HG03432 (cell line): ENCODE data around the gene WDR17.
"Not testable (repeated sequence)": the region's sequence is repeated elsewhere in the genome, so short reads cannot be mapped to it uniquely, and the experiment has no call there.

Experiments
- ATAC-seq: cut with Tn5 transposase; IDR thresholded peaks from one replicate; pipeline ENCODE4 v1.9.1; 2021; ENCODE audit warnings: mild to moderate bottlenecking, moderate library complexity; ENCODE audit not compliant: unreplicated experiment

Gene WDR17

DNA sequence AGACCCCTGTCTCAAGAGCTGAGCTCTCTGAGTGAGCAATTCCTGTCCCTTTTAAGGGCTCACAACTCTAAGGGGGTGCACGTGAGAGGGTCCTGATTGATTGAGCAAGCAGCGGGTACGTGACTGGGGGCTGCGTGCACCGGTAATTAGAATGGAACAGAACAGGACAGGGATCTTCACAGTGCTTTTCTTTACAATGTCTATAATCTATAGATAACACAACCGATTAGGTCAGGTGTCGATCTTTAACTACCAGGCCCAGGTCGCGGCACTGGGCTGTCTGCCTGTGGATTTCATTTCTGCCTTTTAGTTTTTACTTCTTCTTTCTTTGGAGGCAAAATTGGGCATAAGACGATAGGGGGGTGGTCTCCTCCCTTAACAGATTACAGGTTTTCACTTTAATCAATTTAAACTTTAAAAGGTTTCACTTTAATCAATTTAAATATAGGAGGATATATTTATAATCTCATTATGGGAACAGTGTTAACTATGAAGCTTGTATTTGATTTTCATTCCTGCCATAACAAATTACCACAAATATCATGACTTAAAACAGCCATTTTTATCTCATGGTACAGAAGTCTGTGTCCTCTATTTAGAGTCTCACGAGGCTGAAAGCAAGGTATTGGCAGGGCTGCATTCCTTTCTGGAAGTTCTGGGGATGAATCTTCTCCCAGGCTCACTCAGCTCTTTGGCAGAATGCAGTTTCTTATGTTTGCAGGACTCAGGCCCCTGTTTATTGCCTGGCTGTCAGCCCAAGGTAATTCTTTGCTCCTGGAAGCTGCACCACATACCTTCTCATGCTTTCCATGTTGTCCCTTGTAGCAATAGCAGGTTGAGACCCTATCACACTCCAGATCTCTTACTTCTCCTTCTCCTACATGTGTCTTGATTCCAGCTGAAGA, 124.5 kb downstream of the WDR17 start:
- no peak for ATAC-seq

DNA sequence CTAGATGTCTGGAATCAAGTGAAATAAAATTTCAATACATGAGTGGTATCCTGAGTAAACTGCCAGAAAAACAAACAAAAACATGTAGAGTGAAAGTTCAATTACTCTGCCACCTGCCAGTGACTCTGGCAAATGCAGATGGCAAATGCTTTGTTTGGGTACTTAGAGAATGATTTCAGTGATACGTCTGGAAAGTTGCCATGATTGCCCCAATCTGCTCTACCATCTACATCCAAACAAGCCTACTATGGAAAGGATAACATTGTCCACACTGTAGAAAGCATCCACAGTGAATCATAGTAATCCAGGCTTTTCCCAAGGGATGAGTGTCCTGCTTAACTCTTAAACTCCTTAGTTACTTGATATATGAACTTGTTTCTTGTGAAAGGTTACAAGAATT, 126.3 kb downstream of the WDR17 start:
- no peak for ATAC-seq

DNA sequence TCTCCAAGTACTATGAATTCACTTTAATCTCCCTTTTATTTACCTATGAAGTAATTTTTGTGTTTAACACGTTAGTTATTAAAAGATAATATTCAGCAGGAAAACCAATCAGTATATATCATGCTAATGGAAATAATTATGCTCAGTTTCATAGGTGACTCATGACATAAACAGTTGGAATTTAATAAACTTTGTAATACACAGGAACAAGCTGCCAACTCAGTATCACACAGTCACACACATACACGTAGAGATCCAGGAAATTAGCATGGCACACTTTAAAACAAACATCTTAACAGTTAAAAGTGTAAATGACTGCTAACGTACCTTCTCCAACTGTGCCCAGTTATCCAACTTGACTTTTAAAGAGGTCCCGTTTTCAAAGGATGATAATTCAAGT, 127.5 kb downstream of the WDR17 start:
- ATAC-seq, result no peak

DNA sequence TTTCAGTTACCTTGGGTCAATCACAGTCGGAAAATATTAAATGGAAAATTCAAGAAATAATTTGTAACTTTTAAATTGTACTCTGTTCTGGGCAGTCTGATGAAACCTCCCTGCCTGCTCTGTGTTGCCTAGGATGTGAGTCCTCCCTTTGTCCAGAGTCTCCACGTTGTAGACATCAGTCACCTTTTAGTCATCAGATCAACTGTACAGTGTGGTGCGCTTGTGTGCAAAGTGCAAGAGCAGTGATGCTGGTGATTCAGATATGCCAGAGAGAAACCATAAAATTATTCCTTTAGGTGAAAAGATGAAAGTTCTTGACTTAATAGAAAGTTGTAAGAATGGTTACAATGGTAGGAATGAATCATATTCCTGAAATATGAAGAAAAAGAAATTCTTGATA, 128.3 kb downstream of the WDR17 start:
- no peak for ATAC-seq

DNA sequence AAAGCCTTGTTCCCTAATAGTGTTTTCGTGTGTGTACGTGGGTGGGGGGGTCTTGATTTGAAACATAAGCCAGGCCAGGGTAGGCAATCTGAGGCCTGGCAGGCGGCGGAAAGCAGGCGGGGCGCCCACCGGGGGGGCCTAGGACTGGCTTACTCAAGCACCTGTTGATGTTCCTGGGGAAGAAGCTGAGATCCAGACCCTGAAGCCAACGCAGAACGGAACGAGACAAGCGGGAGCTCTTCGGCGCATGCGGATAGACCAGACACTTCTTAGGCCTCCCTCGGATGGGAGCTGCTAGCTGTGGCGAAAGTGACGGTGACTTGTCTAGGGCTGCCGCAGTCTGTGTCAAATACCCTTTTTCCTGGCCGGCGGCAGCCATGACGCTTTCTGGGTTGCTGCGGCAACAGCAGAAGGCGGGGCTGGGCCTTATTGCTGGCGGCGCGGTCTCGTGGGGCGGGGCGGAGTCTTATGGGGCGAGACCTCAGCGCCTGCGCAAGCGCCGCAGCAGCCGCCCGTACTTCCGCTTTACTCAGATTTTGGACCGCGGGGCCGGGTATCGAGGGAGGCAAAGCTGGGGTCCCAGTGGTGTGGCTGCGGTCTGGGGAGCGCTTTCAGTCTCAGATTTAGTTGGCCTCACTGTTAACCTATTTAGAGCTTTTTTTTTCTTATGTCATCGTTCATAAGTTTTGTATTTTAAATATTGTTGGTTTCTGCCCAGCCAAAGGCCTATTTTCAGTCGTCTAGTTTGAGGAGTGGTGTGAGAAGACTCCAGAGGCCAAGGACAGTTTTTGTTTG, 129.7 kb downstream of the WDR17 start, which contains the start of gene SPATA4:
TSS of gene SPATA4 (minus strand) at position 402 of the 795 bp plus-strand sequence. CDS start at position 379, 23 bp downstream.
- peak; percentile 98 for ATAC-seq

DNA sequence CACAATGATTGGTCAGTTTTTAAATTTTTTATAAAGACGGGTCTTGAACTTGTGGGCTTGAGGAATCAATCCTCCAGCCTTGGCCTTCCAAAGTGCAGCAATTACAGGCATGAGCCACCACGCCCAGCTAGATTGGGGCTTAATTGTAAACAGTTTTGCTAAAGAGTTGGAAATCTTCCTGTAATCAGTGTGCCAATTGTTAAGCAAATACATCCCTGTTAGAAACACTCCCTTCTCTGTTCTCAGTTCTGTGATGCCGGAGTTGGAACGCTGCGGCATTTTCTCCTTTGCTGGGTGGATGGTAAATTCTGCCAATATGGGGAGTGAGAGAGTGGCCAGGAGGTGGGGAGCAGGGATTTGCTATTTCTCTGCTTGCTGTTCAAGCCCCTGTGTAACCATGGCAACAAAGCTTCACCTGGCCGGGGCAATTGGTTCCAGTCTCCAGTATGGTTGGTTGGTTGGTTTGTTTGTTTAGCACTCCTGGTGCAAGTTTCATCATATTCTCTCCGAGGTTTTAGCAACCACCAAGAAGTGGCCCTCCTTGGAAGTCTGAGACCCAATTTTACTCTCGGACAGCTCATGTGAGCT, 132.8 kb downstream of the WDR17 start:
- no peak for ATAC-seq

DNA sequence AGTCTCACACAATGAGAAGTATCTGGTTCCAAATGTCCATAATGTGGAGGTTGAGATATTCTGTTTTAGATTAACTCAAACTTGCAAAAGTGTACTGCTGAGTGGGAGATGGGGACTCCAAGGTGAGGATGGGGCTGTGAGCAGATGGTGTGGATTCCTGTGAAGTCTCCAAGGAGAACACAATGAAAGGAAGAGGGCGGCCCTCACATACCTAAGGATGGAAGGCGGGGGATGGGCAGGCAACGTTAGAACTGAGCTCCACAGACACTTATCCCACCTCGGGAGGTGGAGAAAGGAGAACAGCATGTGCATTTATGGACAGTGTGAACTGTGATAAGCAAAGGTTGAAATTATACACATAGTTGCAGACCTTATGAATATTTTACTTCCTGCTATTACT, 139.7 kb downstream of the WDR17 start:
- no peak for ATAC-seq

DNA sequence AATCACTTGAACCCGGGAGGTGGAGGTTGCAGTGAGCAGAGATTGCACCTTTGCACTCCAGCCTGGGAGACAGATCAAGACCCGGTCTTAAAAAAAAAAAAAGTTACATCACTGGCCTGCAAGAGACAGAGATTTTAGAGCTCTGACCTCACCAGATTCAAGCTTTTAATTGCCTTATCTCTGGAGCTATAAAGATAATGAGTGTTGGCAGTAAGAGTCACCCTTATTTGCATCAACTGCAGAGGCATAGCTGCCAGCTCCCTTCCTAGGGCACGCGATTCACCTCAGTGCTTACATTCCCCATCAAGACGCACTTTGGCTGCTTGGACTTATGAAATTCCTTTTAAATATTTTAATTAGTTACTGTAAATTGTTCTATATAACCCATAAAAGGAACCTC, 142.2 kb downstream of the WDR17 start:
- ATAC-seq, result no peak

DNA sequence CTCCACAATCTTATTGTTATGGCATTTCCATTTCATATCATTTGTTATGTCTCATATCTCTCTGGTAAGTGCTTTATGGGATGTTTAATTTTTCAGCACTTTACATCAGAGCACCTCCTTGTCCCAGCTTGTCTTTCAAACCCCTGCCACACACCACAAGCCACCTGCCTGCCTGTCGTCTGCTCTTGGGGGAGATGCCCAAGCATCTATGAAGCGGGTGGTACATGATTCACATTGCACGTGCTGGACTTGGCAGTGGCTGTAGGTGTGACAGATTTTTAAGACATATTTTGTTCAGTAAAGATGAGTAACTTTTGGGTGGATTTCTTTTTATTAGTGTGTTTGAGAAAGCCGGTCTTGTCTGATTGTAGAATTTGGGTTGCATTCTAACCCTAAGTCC, 143.9 kb downstream of the WDR17 start:
- no peak for ATAC-seq

DNA sequence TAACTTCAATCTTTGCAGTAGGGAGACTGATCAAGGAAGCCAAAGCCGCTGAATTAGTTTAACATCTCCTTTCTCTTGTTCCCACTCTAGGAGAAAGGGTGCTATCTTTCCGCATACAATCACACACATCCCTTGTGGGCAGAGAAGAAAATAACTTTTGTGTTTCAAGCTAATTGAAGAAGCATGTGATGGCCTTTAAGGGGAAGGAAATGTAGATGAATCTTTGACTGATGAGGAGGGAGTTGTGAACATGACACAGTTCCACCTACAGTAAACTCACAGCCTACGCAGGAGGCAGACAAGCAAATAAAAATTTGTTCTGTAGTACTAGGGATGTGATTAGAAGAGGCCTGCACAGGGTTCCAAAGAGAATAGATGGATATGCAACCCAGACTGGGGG, 144.5 kb downstream of the WDR17 start:
- no peak for ATAC-seq

DNA sequence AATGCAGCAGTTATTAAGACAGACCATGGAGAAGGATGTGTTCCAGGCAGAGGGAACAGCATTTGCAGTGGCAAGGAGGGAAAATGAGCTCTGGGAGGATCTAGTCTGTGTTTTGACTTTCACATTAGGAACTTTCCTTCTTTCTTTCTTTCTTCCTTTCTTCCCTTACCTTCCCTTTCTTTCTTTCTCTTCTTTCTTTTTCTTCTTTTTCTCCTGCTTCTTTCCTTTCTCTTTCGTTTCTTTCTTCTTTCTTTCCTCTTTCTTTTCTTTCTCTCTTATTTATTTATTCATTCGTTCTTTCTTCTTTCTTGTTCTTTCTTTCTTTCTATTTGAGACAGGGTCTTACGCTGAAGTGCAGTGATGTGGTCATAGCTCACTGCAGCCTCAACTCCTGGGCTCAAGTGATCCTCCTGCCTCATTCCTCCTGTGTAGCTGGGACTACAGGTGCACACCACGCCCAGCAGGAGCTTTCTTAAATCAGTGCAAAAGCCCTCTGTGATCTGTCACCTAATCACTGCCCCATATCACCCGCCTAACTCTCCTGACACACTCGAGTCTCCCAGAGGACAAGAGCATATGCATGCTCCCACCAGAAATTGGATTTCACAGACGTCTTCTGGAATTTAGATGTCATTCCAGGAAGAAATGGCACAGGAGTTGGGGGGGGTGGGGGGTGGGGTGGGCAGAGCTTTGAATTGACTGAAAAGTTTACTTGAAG, 145.1 kb downstream of the WDR17 start:
- no peak for ATAC-seq

DNA sequence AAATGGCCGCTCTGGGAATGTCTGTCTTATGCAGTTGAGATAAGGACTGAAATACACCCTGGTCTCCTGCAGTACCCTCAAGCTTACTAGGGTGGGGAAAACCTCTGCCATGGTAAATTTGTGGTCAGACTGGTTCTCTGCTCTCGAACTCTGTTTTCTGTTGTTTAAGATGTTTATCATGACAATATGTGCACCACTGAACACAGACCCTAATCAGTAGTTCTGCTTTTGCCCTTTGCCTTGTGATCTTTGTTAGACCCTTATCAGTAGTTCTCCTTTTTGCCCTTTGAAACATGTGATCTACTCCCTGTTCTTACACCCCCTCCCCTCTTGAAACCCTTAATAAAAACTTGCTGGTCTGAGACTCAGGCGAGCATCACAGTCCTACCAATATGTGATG, 146.7 kb downstream of the WDR17 start:
- not testable (repeated sequence) for ATAC-seq

DNA sequence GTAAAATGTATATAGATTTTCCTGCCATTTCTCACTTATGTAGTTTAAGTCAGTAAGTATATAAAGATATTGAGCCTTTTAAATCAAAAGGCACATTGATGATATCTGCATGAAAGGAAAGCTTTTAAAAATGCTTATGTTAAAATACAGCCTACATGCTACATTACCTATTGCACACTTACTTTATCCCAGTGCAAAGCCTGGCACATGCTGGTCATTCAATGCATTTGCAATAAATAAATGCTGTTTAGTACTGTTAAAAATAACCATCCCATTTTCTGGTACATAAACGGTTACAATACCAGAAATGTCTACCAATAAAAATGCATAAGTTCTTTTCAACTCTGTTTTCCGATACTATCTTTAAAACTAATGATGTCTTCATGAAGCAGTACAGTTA, 151.9 kb downstream of the WDR17 start:
- no peak for ATAC-seq

DNA sequence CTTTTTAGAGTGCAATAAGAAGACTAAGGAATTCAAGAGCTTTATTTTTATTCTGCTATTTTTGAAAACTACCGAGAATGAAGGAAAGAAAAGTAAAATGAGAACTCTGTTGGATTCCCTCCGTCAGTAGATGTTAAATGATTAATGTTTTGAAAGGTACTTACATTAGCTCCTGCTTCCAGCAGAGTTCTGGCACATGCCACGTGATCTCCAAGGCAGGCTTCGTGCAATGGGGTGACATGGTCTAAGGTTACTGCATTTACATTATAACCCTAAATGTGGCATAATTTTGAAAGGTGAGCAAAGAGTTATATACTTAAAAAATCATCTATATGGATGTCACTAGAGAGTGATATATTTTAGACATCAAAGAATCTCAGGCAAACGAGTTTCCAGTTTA, 156.5 kb downstream of the WDR17 start:
- ATAC-seq, result no peak

DNA sequence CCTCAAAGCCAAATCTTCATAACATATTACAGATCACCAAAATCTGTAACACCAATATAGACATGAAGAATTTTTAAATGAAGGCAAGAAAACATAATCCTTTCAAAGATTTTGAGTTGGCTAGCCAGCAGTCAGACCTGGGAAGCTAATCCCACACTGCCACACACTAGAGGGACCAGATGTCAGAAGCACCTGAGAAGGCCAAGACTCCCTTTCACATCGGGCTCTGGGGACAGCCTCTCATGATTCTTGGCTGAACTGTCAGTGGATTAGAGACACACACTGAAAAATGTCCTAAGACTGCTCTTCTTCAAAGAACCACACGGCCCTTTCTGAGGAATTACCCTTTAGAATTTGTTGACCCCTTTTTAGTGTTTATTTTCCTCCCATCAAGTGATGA, 157.9 kb downstream of the WDR17 start:
- no peak for ATAC-seq

DNA sequence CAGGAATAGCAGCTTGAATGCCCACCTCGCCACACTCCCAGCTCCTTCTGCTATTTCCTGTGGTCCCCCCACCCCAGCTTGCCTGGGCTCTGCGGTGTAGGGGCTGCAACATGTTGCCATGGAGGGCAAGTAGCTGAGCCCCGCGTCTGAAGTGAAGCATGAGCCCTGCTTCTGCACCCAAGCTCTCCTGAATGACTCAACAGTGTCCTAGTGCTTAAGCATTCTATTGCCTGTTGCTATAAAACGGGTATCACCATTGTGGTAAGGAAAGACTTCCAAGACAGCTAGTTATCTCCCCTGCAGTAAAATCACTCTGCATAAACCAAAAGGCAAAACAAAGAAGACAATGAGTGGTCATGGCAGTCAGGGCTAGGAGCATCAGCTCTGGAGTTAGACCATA, 161.1 kb downstream of the WDR17 start:
- no peak for ATAC-seq

DNA sequence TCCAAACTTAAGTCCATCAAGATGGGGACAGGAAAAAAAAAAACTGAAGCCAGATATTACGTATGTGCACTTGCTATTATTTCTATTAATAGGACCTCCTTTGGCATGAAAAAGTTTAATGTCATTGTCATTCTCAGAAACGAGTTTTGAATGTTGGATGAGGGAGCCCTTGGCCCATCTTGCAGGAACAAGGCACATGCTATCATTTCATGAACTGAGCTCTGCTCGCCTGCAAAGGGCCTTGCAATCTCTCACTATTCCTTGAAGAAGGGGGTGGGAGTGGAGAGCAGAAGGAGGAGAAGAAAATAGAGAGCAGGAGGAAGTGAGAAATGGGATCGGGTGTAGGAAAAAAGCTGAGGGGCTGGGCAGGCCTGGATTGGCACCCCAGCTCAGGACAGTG, 164.0 kb downstream of the WDR17 start:
- ATAC-seq, result no peak
